DMS53 (cell line): Measurements from ENCODE around the gene C7orf57.
"Not testable (repeated sequence)": the region's sequence is repeated elsewhere in the genome, so short reads cannot be mapped to it uniquely, and the experiment has no call there.

ENCODE experiments used
- DNase-seq: peaks from one replicate; lab custom pipeline; 2025; lab: John Stamatoyannopoulos, UW

Gene C7orf57

DNA sequence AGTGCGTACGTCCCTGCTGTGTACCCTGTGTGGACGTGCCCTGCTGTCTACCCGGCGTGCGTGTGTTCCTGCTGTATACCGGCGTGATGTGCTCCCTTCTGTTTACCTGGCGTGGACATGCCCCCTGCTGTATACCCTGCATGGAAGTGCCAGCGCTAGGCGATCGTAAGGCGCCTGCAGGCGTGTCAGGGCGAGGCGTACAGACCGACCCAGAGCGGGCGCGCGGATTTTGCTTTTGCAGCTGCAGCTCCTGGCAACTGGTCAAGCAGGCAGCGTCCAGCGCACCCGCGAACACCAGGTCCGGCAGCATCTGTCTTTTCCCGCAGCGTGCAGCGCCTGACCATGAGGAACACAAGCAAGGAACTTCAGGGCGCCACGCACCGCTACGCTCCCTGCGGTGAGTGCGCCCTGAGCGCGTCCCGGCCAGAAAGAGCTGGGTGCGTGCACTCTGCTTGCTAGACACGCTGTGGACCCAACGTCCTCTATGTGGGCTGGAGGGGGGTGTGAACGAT is 680 bp downstream of the C7orf57 start:
- peak; percentile 80 for DNase-seq

DNA sequence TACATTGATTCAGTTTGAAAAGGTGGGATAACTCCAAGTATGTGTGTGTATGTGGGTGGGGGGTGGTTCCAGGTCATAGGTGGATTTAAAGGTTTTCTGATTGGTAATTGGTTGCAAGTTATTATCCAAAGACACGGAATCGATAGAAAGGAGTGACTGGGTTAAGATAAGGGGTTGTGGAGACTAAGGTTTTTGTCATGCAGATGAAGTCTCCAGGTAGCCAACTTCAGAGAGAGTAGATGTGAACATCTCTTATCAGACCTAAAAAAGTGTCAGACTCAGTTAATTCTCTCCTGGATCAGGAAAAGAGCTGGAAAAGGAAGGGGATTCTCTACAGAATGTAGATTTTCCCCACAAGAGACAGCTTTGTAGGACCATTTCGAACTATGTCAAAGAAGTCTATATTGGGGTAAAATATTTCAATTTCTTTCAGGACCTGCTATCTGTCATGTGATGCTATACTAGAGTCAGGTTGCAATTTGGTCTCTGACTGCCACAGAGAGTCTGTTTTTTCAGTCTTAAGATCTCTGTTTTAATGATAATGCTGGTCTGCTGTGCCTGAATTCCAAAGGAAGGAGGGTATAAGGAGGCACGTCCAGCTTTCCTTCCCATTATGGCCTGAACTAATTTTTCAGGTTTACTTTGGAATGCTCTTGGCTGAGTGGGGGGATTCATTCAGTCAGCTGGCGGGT is 3.6 kb downstream of the C7orf57 start:
- no peak for DNase-seq

DNA sequence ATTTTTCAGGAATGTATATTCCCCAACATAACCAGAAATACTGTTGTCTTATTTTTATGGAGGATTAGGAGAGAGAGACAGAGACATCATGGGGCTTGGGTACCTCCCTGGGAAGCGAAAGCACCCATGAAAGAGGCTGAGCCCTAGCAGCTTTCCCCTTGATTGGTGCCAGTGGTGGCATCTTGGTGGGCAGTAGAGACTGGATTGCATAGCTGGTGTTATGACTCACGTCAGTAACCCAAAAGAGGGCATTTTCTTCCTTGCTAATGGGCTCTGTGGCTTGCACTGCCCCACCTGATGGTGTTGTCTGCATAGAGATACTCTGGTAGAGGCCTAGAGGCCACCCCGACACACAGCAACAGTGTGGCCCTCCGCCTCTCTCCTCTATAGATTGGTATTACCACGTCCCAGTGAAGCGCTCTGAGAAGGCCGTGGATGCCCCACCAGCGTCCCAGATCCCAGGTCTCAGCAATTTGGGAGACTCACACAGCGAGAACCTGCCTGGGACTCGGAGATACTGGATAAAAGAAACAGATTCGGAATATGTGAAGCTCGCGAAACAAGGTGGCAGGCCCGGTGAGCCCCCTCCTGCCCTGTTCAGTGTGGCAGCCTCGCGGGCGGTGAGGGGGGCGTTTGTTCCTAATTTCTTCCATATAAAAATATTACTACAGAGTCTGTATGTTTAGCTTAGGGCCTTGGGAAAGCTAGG is 5.8 kb downstream of the C7orf57 start:
- no peak for DNase-seq

DNA sequence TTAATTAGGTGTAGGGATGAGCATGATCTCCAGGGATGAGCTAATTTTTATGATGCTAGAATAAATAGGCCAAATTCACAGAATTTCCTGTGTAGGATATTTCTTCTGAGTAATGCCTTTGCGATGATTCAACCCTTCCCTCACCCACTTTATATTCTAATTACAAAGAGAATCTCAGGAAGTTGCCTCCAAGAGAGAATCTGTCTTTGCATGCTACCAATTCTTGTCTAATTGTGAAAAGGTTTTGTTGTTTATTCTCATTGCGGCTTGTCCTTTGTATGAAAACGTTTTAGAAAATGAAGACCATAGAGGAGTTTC is 6.3 kb downstream of the C7orf57 start:
- DNase-seq = no peak

DNA sequence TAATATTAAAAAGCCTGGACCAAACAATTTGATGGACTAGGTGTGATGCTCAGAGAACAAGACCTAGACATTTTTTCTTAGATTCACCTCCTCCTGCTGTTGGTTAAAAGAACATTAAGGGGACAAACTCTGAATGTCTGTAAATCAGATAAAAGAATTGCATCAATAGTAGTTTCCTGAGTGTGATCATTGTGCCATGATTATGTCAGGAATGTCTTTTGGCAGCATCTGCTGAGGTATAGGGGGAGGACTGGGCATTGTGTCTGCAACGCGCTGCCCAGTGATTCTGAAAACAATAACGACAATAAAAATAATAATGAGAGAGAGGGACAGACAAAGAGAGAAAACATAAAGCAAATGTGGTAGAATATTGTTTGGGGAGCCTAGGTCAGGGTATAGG is 6.9 kb downstream of the C7orf57 start:
- DNase-seq = no peak

DNA sequence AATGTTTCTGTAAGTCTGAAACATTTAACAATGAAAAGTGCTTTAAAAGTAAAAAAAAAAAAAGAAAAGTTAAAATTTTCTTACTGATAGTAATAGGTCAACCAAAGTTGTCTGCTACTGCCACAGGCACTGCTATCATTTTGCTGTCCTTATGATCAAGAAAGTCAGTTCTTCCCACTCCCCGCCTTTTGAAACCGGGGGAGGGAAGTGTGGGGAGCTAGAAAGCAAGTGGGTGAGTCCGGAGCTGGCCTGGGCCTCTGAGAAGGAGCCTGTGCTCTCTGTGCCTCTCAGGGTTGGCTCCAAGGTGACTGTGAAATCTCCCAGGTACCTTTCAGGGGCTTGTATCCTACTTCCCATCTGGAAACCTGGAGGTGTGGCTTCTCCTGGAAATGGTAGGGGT is 7.3 kb downstream of the C7orf57 start:
- DNase-seq = no peak

DNA sequence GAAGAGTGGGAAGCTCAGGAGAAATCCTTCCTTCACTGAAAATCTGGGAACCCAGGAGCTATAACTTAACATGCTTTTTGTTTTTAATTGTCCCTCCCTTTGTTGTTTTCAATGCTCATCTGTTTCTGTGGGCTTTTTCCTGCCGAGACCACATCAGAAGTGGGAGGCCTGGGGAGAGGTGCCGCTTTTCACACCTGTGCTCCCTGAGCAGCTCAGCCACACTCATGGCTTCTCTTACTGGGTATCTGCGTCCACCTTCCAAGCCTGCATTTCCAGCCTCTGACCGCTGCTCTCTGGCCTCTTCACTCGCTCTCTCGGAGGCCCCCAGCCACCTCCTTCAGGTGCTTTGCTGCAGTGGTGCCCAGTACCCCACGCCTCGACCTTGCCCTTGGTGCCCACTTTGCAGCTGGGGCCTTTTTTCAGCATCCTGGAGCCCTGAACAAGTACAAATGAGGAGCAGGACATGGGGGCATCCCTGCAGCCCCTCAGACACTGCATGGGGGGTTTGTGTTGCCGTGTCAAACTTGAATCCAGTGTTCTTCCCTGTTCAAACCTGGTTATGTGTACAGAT is 9.9 kb downstream of the C7orf57 start:
- no peak for DNase-seq

DNA sequence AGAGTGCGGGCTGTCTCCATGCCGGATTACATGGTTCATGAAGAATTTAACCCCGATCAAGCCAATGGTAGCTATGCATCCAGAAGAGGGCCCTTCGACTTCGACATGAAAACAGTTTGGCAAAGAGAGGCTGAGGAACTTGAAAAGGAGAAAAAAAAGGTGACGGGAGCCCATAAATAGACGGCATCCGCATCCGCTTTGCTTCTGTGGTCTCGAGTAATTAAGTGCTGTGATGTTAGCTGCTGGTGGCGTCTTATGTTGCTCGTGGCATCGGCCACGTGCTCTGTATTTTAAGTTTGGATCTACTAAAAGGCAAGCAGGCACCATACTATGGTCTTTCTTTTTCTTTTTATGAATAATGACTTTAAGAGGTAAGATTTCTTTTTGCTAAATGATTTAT is 11.1 kb downstream of the C7orf57 start:
- no peak for DNase-seq

DNA sequence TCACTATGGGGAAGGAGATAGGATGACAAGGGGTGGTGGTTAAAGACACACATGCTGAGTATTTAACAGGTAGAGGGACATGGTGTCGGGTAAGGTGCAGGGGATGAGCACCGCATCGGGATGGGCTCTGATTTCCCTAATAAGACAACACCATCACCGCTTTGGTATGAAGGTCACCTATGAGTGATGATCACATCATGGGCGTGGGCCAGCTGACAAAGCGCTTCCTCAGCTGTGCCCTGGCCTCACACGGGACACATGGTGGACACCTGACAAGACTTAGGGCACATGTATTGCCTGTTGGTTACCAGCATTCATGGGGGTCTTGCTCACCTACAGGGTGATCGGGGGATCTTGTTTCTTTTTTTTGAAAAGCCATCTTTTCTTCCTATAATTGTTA is 12.8 kb downstream of the C7orf57 start:
- no peak for DNase-seq

DNA sequence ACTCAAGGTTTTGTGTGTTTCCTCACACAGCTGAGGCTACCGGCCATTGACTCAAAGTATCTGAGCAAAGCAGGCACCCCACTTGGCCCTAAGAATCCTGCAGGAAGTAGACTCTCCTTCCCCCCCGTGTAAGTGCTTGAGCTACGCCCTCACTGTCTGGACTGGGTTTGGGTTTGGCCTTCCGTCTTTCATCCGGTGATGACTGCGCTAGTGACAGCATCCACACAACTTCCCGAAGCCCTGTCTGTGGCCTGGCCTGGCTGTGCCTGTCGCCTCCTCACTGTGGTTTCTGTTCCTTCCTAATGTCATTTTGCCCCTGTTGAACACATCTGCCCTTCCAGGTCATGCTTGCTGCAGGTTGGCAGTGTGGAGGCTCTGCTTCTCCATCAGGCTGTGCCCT is 14.5 kb downstream of the C7orf57 start:
- DNase-seq = no peak

DNA sequence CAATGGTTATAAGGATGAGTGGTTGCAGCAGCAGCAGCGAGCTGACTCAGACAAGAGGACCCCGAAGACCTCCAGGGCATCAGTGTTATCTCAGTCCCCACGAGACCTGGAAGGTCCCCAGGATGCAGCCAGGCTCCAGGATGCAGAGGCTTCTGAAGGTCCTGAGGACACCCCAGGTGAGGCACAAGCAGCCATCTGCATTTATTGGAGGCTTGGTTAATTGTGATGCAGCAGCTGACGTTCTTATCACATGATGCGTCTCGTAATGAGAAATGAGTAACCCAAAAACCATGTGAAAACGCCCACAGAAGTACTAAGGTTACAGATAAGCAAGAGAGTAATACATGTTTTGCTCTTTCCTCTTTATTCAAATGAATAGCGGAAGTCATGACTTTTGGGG is 17.4 kb downstream of the C7orf57 start:
- peak; percentile 16 for DNase-seq

DNA sequence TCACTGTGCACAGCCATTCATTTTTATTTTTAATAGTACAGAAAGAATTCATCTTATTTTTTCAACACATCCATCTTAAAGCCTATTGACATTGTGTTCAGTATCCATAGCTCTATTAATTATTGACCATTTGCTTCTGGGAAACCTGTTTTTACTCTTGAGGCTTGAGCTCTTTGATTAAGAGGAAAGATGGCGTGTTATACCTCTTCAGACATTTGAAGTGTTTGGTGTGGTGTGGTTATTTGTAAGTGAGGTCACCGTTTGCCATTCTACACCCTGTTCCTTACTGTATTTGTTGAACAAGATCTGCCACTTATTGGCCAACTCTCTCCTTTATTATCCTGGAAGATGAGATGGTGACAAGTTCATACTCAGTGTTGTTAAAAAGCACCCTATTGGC is 18.4 kb downstream of the C7orf57 start:
- DNase-seq = peak; percentile 97

DNA sequence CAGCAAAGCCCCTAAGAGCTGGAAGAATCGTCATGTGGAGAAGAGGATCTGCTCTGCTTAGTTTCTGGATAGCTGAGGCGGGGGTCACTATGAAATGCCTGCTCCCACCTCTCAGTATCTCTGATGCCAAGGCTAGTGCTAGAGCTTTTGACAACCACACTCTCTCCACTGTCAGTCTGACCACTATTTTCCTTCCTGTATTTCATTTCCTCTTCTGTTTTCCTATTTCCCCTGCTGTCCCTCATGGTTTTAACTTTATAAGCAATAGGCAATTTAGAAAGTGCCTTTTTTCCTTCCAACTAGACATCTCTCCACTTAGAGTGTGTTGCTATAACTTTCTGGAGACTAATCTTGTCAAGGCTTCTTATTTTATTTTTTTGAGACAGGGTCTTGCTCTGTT is 23.6 kb downstream of the C7orf57 start:
- no peak for DNase-seq

DNA sequence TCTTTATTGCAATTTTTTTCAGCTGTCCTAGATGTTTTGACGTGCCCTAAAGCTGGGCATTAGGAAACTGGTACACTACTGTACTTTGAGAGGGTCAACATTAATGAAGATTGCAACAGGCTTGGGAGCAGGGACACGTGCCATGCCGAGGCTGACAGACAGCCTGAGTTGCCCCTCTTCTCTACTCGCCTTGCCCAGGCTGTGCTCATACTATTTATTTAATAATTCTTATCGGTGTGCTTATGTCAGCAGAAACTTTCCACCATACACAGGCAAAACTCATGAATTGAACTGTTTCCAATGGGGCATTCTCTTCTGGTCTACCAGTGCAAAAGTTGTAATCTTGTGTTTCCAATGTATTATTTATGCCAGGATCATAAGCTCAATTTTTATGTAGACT is 24.4 kb downstream of the C7orf57 start:
- no peak for DNase-seq

DNA sequence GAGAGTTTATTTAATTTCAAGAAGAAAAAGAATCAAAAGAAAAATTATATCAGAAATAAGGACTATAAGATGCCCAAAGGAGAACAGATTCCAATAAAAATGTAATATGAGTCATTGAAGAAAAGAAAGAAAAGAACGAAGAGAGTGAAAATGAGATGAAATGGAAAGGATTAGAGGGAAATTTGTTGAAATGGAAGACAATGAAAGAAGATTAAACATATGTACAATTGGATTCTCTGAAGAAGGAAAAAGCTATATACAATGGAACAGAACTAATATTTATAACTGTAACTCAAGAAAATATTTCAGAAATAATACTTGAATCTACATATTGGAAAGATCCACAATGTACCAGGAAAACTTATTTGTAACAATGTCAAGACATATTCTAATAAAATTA is 28.6 kb downstream of the C7orf57 start:
- no peak for DNase-seq

DNA sequence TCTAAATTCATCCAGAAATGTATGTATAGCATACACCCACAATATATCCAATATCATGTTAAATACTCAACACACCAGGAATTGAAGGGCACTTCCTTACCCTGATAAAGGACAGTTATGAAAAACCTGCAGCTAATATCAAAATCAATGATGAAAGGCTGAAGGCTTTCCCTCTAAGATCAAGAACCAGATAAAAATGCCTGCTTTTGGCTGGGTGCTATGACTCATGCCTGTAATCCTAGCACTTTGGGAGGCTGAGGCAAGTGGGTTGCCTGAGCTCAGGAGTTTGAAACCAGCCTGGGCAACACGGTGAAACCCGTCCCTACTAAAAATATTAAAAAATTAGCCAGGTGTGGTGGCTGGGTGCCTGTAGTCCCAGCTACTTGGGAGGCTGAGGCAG is 32.1 kb downstream of the C7orf57 start:
- DNase-seq = no peak

DNA sequence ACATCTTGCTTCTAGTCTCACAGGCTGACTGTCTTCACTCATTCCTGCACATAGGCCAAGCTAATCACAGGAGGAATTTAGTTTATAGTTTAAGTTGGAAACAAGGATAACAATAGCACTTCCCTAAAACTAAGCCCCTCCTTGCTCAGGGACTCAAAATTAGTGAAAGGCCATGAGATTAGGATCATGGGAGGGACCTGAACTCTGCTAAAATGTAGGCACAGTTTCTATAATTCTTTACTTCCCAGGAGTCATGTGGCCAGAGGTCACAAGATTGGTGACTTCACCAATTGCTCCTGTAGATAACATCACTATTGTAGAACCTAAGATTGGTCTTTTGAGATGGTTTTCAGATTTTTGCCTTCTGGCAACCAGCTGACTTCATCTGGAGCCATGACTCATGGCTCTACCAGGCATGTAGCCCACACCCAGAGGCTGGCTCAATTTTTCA is 38.9 kb downstream of the C7orf57 start:
- DNase-seq = no peak

DNA sequence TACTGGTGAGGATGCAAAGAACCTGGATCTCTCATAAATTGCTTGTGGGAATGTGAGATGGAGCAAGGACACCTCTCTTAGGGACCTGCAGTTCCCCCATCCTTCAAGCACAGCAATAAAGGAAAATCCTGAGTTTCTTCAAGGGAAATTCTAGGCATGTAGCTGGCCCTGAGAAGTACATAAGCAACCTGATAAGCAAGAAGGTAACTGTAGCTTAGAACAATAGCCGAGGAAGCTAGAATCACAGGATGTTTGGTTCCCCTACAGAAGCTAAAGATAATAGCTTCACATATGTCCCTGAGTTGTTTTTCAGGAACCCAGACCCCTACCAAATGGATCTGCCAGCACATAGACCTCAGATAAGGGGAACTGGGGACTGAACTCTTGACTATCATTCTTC is 42.1 kb downstream of the C7orf57 start:
- DNase-seq = no peak

DNA sequence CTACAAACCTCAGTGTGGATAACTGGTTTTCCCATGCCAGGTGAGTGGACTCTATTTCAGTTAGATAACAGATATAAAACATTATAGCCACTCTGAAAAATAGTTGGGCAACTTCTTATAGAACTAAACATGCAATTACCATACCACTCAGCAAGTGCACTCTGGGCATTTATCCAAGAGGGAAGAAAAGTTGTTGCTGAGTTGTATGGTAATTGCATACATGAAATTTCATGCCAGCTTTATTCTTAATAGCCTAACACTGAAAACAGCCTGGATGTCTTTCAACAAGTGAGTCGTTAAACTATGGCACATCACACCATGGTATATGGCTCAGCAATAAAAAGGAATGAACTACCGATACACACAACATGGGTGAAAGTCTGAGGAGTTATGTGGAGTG is 43.1 kb downstream of the C7orf57 start:
- no peak for DNase-seq

DNA sequence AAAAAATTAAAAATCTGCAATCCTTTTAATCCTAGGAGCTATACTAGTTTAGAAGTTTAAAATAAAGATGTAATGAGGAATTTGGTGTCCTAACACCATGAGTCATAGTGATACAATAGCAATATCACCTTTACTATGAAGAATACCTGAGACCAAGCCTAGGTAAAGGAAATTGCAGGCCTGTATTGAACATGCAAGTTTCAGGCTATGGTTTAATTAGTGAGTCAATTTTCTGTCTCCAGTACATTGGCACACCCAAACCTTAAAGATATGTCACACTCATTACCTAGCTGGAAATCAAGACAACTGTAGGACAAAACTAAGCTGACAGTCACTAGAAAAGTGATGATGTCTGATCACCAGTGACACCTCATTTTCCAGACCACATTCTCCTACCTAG is 47.0 kb downstream of the C7orf57 start:
- not testable (repeated sequence) for DNase-seq

DNA sequence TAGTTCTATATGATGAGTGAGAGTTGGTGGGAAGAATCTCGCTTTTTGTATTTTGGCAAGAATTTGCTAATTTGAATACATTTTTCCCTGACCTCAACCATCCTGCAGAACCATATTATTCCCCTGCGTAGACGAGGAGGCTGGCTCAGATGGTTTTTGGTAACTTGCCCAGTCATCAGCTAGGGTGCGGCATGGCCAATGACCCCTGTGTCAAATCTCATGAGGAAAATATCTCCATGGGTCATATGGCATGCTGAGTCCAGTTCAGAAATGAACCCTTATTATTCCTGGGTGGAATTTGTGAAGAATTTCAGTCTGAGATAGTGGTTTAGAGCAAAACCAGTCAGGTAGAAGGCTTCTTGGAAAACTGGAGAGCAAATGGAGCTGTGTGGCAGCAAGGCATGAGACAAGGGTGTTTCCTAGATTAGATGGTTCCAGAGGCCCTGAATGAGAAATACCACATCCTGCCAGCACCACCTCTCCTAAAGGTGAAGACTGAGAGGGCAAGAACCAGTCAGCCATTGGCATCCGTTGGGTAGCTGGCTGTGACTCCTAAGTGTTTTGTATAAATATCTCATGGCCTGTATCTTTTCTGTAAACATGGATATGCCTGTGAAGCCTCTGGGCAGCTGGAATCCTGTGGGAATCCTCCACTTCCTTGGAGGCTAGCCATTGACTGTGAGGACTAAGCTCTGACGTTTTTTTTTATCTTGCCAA is 47.9 kb downstream of the C7orf57 start:
- no peak for DNase-seq

DNA sequence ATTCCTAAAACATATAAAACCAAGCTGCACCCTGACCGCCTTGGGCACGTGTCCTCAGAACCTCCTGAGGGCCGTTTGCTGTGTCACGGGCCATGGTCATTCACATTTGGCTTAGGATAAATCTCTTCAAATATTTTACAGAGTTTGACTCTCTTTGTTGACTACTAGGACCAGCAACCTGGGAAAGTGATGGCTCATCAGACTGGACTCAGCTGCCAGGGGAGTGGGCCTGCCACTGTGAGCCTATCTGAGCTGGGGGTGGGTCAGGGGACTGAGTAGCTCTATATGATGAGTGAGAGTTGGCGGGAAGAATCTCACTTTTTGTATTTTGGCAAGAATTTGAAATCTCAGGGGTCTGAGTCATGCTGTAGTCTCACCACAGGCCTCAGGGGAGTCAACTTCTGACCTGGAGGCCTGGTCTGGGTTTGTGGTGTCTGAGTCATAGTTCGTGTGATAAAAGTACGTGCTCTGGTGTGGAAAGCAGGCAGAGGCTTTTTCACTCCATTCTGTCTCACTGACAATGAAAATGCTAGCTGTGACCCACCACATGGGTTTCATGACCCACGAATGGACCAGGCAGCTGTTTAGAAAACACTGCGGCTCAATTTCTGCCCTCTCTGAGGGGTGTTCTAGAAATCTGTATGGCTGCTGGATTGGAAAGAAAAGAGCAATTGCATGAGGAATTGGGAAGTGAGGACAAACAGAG is 49.5 kb downstream of the C7orf57 start:
- peak; percentile 71 for DNase-seq
